ENCODE data around the gene NR2F1. TPM values are rescaled to one million over a fixed set of nuclear protein-coding genes. Genes with fewer than 3 reads are reported as not detected.

Gene NR2F1
- total RNA-seq, 1 experiment from 2014 or later, result 0.37 TPM

GRCh38 chr5:93576994-93577853, 5.8 kb upstream of the NR2F1 start:
- in situ Hi-C loops (cut with HindIII; ENCODE audit: low pct_unique_long_range_greater_than_20kb, low sequenced_read_pairs), result no loop called here
- no peak for DNase-seq (ENCODE audit: low read depth)

- DNase-seq (ENCODE audit: low read depth), result no peak
- in situ Hi-C loops (cut with HindIII; ENCODE audit: low pct_unique_long_range_greater_than_20kb, low sequenced_read_pairs), result no loop called here
Measured at GRCh38 chr5:93577854-93578812, 4.9 kb upstream of the NR2F1 start.

DNA sequence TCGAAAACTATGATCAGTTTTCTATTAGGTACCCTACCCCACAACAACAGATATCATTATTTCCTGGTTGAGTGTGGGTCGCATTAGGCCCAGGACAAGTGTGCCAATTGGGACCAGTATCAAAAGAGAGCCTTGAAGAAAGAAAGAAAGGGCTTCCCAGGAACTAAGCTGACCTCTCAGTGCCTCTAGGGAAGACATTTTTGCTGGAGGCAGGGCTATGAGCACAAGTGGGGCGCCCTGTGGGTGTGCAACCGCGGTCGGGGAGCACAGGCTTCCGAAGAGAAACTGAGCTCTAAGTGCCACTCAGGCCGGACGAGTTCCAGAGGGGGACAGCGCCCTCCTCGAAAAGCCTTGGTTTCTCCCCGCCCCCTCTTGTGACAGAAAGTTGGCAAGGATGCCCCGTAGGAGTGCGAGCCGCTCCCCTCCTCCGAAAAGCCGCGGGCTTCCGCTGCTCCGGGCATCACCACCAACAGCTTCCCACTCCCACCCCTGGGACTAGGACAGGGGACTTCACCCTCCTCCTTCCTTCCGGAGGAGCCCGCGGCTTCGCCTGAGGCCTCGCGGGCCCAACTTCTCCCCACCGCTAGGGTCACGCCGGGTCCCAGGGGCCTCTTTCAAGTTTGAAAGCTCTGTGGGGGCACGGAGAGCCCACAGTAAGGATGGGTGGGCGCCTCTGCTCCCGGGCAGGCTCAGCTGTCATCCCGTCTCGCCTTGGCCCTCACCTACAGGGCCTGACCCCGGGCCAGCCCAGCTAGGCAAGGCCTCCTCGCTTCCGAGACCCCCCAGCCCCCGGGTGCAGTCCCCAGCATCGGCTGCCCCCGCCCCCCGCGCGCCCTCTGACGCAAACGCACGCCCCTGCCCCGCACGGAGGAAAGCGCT, 4.0 kb upstream of the NR2F1 start:
- in situ Hi-C loops (cut with HindIII; ENCODE audit: low pct_unique_long_range_greater_than_20kb, low sequenced_read_pairs), result no loop called here
- DNase-seq (ENCODE audit: low read depth), result no peak

- in situ Hi-C loops (cut with HindIII; ENCODE audit: low pct_unique_long_range_greater_than_20kb, low sequenced_read_pairs), result no loop called here
- DNase-seq (ENCODE audit: low read depth), result no peak
Measured at GRCh38 chr5:93579692-93580062, 3.3 kb upstream of the NR2F1 start.

GRCh38 chr5:93580063-93580926, 2.7 kb upstream of the NR2F1 start:
- in situ Hi-C loops (cut with HindIII; ENCODE audit: low pct_unique_long_range_greater_than_20kb, low sequenced_read_pairs), result no loop called here

GRCh38 chr5:93580927-93581445, 2.0 kb upstream of the NR2F1 start, which contains the start of gene NR2F1-AS1:
NR2F1-AS1 (minus strand) TSS chr5:93581219.
- in situ Hi-C loops (cut with HindIII; ENCODE audit: low pct_unique_long_range_greater_than_20kb, low sequenced_read_pairs), result no loop called here
- DNase-seq (ENCODE audit: low read depth), result no peak

More at GRCh38 chr5:93580063-93580926, 2.7 kb upstream of the NR2F1 start:
- peak; percentile 35 for DNase-seq (ENCODE audit: low read depth)

GRCh38 chr5:93582167-93582462, 907 bp upstream of the NR2F1 start:
- in situ Hi-C loops (cut with HindIII; ENCODE audit: low pct_unique_long_range_greater_than_20kb, low sequenced_read_pairs), result no loop called here
- DNase-seq (ENCODE audit: low read depth), result no peak

- in situ Hi-C loops (cut with HindIII; ENCODE audit: low pct_unique_long_range_greater_than_20kb, low sequenced_read_pairs), result no loop called here
- DNase-seq (ENCODE audit: low read depth), result peak; percentile 38
Measured at GRCh38 chr5:93583439-93583767, 381 bp downstream of the NR2F1 start.

GRCh38 chr5:93583768-93584595, 960 bp downstream of the NR2F1 start:
- in situ Hi-C loops (cut with HindIII; ENCODE audit: low pct_unique_long_range_greater_than_20kb, low sequenced_read_pairs), result no loop called here
- peak; percentile 55 for DNase-seq (ENCODE audit: low read depth)

GRCh38 chr5:93584596-93585040, 1.6 kb downstream of the NR2F1 start:
- in situ Hi-C loops (cut with HindIII; ENCODE audit: low pct_unique_long_range_greater_than_20kb, low sequenced_read_pairs), result no loop called here
- no peak for DNase-seq (ENCODE audit: low read depth)

GRCh38 chr5:93585041-93585766, 2.2 kb downstream of the NR2F1 start:
- in situ Hi-C loops (cut with HindIII; ENCODE audit: low pct_unique_long_range_greater_than_20kb, low sequenced_read_pairs), result no loop called here
- DNase-seq (ENCODE audit: low read depth), result peak; percentile 32

GRCh38 chr5:93585767-93586385, 2.9 kb downstream of the NR2F1 start:
- in situ Hi-C loops (cut with HindIII; ENCODE audit: low pct_unique_long_range_greater_than_20kb, low sequenced_read_pairs), result no loop called here
- DNase-seq (ENCODE audit: low read depth), result no peak

DNA sequence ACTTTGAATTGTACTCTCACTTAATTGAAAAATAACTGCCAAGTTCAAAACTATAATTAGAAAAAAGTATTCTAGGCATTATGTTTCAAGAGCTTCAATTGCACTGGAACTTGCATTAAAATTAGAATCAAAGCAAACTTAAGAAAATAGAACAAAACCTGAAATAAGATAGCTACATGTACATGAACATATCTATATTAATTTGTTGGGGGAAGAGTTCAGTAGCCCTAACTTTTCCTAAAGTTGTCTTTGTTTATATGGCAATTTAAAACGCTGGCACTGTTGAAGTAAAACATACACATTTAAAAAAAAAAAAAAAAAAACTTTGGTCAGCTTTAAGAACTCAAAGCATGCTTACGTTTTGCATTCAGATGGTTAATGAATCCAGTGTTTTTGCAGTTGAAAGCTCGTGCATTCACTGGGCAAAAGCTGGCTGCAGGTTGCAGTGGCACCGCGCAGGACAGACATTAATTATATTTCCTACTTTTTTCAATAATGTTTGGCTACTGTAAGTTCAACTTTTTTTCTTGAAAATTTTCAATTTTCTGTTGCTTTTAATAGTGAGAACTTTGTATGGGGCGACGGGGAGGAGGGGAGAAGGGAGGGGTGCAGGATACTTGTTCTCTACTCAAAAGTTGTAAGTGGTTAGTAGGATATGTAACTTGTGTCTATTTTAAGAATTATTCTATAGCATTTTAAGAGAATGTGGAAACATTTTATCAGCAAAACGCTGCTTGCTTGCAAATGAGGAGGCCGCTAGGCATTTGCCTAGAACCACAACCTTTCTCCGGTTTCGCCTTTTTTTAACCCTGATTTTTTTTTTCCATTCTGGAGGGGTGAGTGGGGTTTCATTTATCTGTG, 3.9 kb downstream of the NR2F1 start:
- no peak for DNase-seq (ENCODE audit: low read depth)
- in situ Hi-C loops (cut with HindIII; ENCODE audit: low pct_unique_long_range_greater_than_20kb, low sequenced_read_pairs), result no loop called here

GRCh38 chr5:93587597-93588351, 4.8 kb downstream of the NR2F1 start:
- no peak for DNase-seq (ENCODE audit: low read depth)
- in situ Hi-C loops (cut with HindIII; ENCODE audit: low pct_unique_long_range_greater_than_20kb, low sequenced_read_pairs), result no loop called here

Measured in Caki2 (cell line).